Chondrocyte (in vitro differentiated cells): Measurements from ENCODE around the gene SLC22A23. TPM values are rescaled to one million over a fixed set of nuclear protein-coding genes. Genes with fewer than 3 reads are reported as not detected.
"Not testable (repeated sequence)": the region's sequence is repeated elsewhere in the genome, so short reads cannot be mapped to it uniquely, and the experiment has no call there.

Experiments used
- DNase-seq: peaks from one replicate; pipeline ENCODE4 v3.0.0; 2021; ENCODE audit warnings: mixed read lengths, low spot score
- H3K27ac Mint-ChIP-seq: one replicate; pipeline ENCODE4 v1.8.0; 2021; ENCODE audit warnings: mild to moderate bottlenecking, moderate library complexity, mixed read lengths; ENCODE audit not compliant: unreplicated experiment
- H3K27me3 Mint-ChIP-seq: 2 replicates; pipeline ENCODE4 v1.8.0; 2021; ENCODE audit warnings: low read depth, mixed read lengths
- H3K36me3 Mint-ChIP-seq: 2 replicates; pipeline ENCODE4 v1.8.0; 2021; ENCODE audit warnings: low read depth, mixed read lengths
- H3K4me1 Mint-ChIP-seq: 2 replicates; pipeline ENCODE4 v1.8.0; 2021; ENCODE audit warnings: low read depth, mild to moderate bottlenecking, mixed read lengths
- H3K4me3 Mint-ChIP-seq: one replicate; pipeline ENCODE4 v1.8.0; 2021; ENCODE audit warnings: mild to moderate bottlenecking, moderate library complexity, mixed read lengths; ENCODE audit not compliant: unreplicated experiment
- H3K9me3 Mint-ChIP-seq: 2 replicates; pipeline ENCODE4 v1.8.0; 2021; ENCODE audit warnings: low read depth, mixed read lengths
- CTCF ChIP-seq: fragments of 200-600 bp; sonication (generic); IDR thresholded peaks from 2 replicates; pipeline ENCODE4 v1.5.0; 2021; ENCODE audit warnings: antibody characterized with exemption, mild to moderate bottlenecking, moderate library complexity
- total RNA-seq: library from RNA; stranded (reverse); gene quantifications from 3 replicates; pipeline ENCODE4 v1.2.1, GENCODE V29; 2021

Gene SLC22A23
- total RNA-seq, 1 donor from 2014 or later = 36.4 TPM

DNA sequence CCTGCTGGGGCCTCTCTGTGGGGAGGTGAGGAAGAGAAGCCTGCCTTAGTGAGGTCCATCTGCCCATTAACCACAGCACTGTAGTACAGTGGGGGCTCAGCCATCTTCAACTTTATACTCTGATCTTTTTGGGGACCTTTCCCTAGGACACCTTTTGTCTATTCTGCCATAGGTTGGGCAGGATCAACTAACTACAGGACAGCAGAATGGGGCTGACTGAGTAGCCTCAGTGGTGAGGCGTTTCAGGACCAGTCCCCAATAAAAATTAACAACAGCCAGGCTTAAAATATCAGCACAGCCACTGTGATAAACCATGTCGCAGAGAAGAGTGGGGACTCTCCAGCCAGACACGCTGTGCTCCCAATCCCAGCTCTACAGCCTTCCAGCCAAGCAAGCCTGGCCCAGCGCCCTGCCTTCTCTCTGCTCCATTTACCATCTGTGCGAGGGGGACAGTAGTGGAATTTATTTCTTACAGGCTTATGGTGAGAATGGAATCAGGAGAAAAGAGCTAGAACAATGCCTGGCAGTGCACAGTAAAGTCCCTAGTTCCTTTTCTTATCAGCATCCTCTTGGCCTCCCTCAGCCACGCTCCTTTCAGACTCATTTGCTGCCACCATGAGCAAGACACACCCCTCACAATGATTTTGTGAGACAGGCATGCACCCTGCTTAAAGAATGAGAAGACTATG is 75.5 kb downstream of the SLC22A23 start:
- H3K27ac Mint-ChIP-seq = no peak overlapping the region
- no peak overlapping the region for H3K4me3 Mint-ChIP-seq
- peaks cover 6% of the 10 kb centered on the region for H3K36me3 Mint-ChIP-seq
- H3K4me1 Mint-ChIP-seq = peaks cover 16% of the 10 kb centered on the region
- H3K27me3 Mint-ChIP-seq = no peaks in the 10 kb centered on the region
- TF ChIP-seq CTCF = no peak
- no peak for DNase-seq
- no peaks in the 10 kb centered on the region for H3K9me3 Mint-ChIP-seq

GRCh38 chr6:3380344-3381232 is 76.3 kb downstream of the SLC22A23 start:
- Mint-ChIP-seq H3K36me3 (peaks cover 3% of the 10 kb centered on the region), H3K4me3 (no peak overlapping the region), H3K27me3 (no peaks in the 10 kb centered on the region), H3K9me3 (no peaks in the 10 kb centered on the region), H3K4me1 (peaks cover 16% of the 10 kb centered on the region), H3K27ac (no peak overlapping the region)
- DNase-seq = no peak
- TF ChIP-seq CTCF = no peak

GRCh38 chr6:3379482-3380060 is 77.3 kb downstream of the SLC22A23 start:
- H3K4me1 Mint-ChIP-seq = peaks cover 24% of the 10 kb centered on the region
- no peak for DNase-seq
- no peaks in the 10 kb centered on the region for H3K27me3 Mint-ChIP-seq
- peaks cover 3% of the 10 kb centered on the region for H3K36me3 Mint-ChIP-seq
- no peak for TF ChIP-seq CTCF
- H3K9me3 Mint-ChIP-seq = no peaks in the 10 kb centered on the region
- H3K27ac Mint-ChIP-seq = no peak overlapping the region
- H3K4me3 Mint-ChIP-seq = no peak overlapping the region

DNA sequence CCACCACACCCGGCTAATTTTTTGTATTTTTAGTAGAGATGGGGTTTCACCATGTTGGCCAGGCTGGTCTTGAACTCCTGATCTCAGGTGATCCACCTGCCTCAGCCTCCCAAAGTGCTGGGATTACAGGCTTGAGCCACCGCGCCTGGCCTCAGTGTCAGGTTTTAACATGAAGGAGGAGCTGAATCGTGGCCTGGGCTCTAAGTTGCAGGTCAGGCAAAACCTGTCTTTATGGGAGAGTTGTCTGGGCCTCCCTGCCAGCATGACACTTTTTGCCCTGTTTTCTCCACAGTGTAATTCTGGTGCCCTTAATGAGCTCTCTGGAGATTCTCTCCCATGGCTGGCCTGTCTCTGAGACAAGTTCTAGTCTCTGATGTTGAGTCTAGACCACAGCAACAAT is 78.0 kb downstream of the SLC22A23 start:
- not testable (repeated sequence) for DNase-seq, H3K27me3 Mint-ChIP-seq, H3K36me3 Mint-ChIP-seq, H3K27ac Mint-ChIP-seq, H3K4me3 Mint-ChIP-seq, H3K9me3 Mint-ChIP-seq
- peaks cover 26% of the 10 kb centered on the region for H3K4me1 Mint-ChIP-seq

DNA sequence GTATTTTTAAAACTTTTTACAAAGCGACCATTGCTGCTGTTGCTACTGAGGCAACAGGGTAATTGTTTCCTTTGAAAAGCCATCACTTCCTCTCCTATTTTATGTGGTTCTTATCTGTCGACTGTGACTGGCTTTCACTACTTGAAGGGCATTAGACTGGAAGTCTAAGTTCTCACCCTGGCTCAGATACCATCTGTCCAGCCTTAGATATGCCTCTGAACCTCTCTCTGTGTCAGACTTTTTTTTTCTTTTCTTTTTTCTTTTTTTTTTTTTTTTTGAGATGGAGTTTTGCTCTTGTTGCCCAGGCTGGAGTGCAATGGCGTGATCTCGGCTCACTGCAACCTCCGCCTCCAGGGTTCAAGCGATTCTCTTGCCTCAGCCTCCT is 78.5 kb downstream of the SLC22A23 start:
- not testable (repeated sequence) for H3K9me3 Mint-ChIP-seq, H3K27me3 Mint-ChIP-seq, DNase-seq, H3K4me3 Mint-ChIP-seq, H3K27ac Mint-ChIP-seq, H3K36me3 Mint-ChIP-seq
- peaks cover 22% of the 10 kb centered on the region for H3K4me1 Mint-ChIP-seq
